GM23248 (cell line): Measurements from ENCODE around the gene MLNR. TPM values are rescaled to one million over a fixed set of nuclear protein-coding genes. Genes with fewer than 3 reads are reported as not detected.
A peak's percentile ranks its signal among the peaks of the same experiment; 100 is the strongest.

Experiments used
- DNase-seq: peaks from one replicate; pipeline ENCODE4 v3.0.0-alpha.2; 2015
- H2AFZ ChIP-seq: fragments of 200-600 bp; sonication (generic); 2 replicates; pipeline ENCODE4 v1.6.1; 2016; ENCODE audit warnings: antibody characterized with exemption
- H3F3A ChIP-seq: fragments of 200-600 bp; sonication (generic); 2 replicates; pipeline ENCODE4 v1.6.1; 2016; ENCODE audit warnings: mild to moderate bottlenecking, antibody characterized with exemption, mixed run types; ENCODE audit not compliant: insufficient read depth
- H3K27ac ChIP-seq: fragments of 200-600 bp; sonication (generic); 2 replicates; pipeline ENCODE4 v1.5.1; 2016; ENCODE audit warnings: mild to moderate bottlenecking
- H3K27me3 ChIP-seq: fragments of 200-600 bp; sonication (generic); replicated peaks from 2 replicates; pipeline ENCODE4 v1.6.1; 2016; ENCODE audit warnings: mild to moderate bottlenecking; ENCODE audit not compliant: insufficient read depth
- H3K36me3 ChIP-seq: fragments of 200-600 bp; sonication (generic); 2 replicates; pipeline ENCODE4 v1.6.1; 2016; ENCODE audit warnings: low read depth, mild to moderate bottlenecking
- H3K4me1 ChIP-seq: fragments of 200-600 bp; sonication (generic); 2 replicates; pipeline ENCODE4 v1.6.1; 2016; ENCODE audit warnings: mild to moderate bottlenecking; ENCODE audit not compliant: insufficient read depth
- H3K4me2 ChIP-seq: fragments of 200-600 bp; sonication (generic); one replicate; pipeline ENCODE4 v1.6.1; 2016; ENCODE audit warnings: mild to moderate bottlenecking; ENCODE audit not compliant: unreplicated experiment
- H3K4me3 ChIP-seq: fragments of 200-600 bp; sonication (generic); 2 replicates; pipeline ENCODE4 v1.5.1; 2016; ENCODE audit warnings: mild to moderate bottlenecking
- H3K79me2 ChIP-seq: fragments of 200-600 bp; sonication (generic); 2 replicates; pipeline ENCODE4 v1.6.1; 2016; ENCODE audit warnings: mild to moderate bottlenecking; ENCODE audit not compliant: insufficient read depth
- H3K9ac ChIP-seq: fragments of 200-600 bp; sonication (generic); 2 replicates; pipeline ENCODE4 v1.6.1; 2016; ENCODE audit warnings: mild to moderate bottlenecking
- H3K9me2 ChIP-seq: fragments of 200-600 bp; sonication (generic); 2 replicates; pipeline ENCODE4 v1.6.1; 2016; ENCODE audit warnings: mixed run types, mild to moderate bottlenecking, moderate library complexity; ENCODE audit not compliant: insufficient read depth
- H3K9me3 ChIP-seq: fragments of 200-600 bp; sonication (generic); one replicate; pipeline ENCODE4 v1.6.1; 2017; ENCODE audit warnings: low read depth
- H4K20me1 ChIP-seq: fragments of 200-600 bp; sonication (generic); 2 replicates; pipeline ENCODE4 v1.6.0; 2016; ENCODE audit not compliant: insufficient read depth
- EZH2 ChIP-seq: fragments of 200-600 bp; sonication (generic); IDR thresholded peaks from 2 replicates; pipeline ENCODE4 v1.6.1; 2018; ENCODE audit warnings: antibody characterized with exemption, mild to moderate bottlenecking; ENCODE audit not compliant: insufficient read depth, poor library complexity, severe bottlenecking
- EZH2phosphoT487 ChIP-seq: fragments of 200-600 bp; sonication (generic); IDR thresholded peaks from 2 replicates; pipeline ENCODE4 v1.6.1; 2018; ENCODE audit warnings: antibody characterized with exemption, moderate library complexity, mild to moderate bottlenecking, low read depth; ENCODE audit not compliant: insufficient read depth
- WGBS, 2 experiments: methylation state at CpG; one replicate each; pipeline ENCODE4 v1.1.6; 2015 to 2017; ENCODE audit warnings: low lambda C conversion rate in 2 of 2, low coverage in 1 of 2; ENCODE audit errors: missing lambda C conversion rate in 2 of 2; 5-methylcytosine and 5-hydroxymethylcytosine counted together
- in situ Hi-C: fragments of 300-500 bp; cut with MboI; formaldehyde crosslinking; loops from 2 replicates; pipeline ENCODE4 v1.15.0; 2020
- polyA plus RNA-seq: library from polyadenylated mRNA; unstranded; fragments of >200 nt; fragmentation: Nextera tagmentation; extraction: Ambion mirVana; gene quantifications from 2 replicates; pipeline ENCODE4 v1.2.1, GENCODE V29; 2016
- total RNA-seq: library from RNA; depleted of rRNA; stranded (reverse); fragments of >200 nt; shearing (Covaris generic); gene quantifications from 2 replicates; pipeline ENCODE4 v1.2.3, GENCODE V29; 2014

Gene MLNR
- total and polyA plus RNA-seq, 2 experiments from 2014 or later, result not detected

DNA sequence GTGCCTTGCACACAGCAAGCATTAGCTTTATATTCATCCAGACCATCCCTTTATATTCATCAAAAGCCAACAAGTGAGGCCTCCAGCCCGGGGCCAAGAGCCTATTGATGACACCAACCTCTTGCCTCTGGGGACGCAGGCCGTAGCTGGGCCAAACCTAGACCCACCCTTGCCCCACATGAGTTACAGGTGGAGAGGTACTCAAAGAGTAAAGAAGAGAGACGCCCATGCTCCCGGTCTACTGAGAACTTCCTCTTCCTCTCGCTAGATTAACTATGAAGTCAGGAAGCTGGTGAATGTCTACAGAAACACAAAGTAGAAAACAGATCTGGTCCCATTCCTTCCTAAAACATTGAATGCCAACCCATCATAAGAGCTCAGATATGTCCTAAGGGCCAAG is 3.8 kb upstream of the MLNR start:
- H3K4me1 ChIP-seq, result no peaks in the 10 kb centered on the region
- no peak overlapping the region for H2AFZ ChIP-seq
- 78 to 84% methylated on average over 6 of the region's 6 CpGs for WGBS, 2 experiments
- H3F3A ChIP-seq, result peaks cover 18% of the 10 kb centered on the region
- TF ChIP-seq EZH2phosphoT487 (no peak), EZH2 (no peak)
- peaks cover 41% of the 10 kb centered on the region for H3K27me3 ChIP-seq
- H3K9me2 ChIP-seq, result no peaks in the 10 kb centered on the region
- no peaks in the 10 kb centered on the region for H3K9me3 ChIP-seq
- H3K27ac ChIP-seq, result no peak overlapping the region
- H3K4me2 ChIP-seq, result no peak overlapping the region
- no peak overlapping the region for H3K4me3 ChIP-seq
- H4K20me1 ChIP-seq, result no peaks in the 10 kb centered on the region
- no peaks in the 10 kb centered on the region; the same call in 1 of the 2 replicates for H3K36me3 ChIP-seq
- H3K9ac ChIP-seq, result no peak overlapping the region
- in situ Hi-C loops, result no loop called here
- H3K79me2 ChIP-seq, result no peaks in the 10 kb centered on the region
- no peak for DNase-seq

DNA sequence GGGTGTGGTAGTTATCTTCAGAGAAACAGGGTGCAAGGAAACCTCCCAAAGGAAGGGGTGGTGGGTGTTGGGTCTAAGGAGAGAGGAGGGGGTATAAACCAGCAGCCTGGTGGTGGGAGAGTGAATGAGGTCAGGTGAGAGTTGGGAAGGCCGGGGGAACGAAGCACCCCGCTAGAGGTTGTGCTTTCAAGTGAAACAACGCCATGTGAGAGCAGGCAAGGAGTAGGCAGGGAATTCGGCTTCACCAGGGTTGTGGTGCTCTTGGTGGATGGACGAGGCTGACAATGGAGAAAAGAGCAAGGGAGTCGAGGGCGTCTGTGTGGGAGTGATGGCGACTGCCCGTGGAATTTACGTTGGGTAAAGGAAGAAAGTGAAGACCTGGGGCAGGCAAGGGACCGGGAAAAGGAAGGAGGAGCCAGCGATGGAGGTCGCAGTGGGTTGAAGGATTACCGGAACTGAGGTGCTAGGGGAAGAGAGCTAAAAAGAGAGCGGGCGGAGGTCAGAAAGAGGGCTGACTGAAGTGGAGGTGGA is 2.1 kb upstream of the MLNR start:
- 23 to 27% methylated on average over 17 of the region's 17 CpGs for WGBS, 2 experiments
- Histone ChIP-seq H2AFZ (peak overlapping the region; percentile 37; the same call in 1 of the 2 replicates), H3K9ac (no peak overlapping the region), H3K4me2 (no peak overlapping the region), H3K9me2 (no peaks in the 10 kb centered on the region), H3K4me3 (no peak overlapping the region), H3K4me1 (no peaks in the 10 kb centered on the region), H3K27ac (no peak overlapping the region), H3K36me3 (no peaks in the 10 kb centered on the region), H3K79me2 (no peaks in the 10 kb centered on the region), H3K27me3 (peaks cover 58% of the 10 kb centered on the region), H3F3A (peaks cover 16% of the 10 kb centered on the region), H4K20me1 (no peaks in the 10 kb centered on the region), H3K9me3 (no peaks in the 10 kb centered on the region)
- TF ChIP-seq EZH2phosphoT487 (no peak), EZH2 (no peak)
- DNase-seq, result no peak
- in situ Hi-C loops, result no loop called here

DNA sequence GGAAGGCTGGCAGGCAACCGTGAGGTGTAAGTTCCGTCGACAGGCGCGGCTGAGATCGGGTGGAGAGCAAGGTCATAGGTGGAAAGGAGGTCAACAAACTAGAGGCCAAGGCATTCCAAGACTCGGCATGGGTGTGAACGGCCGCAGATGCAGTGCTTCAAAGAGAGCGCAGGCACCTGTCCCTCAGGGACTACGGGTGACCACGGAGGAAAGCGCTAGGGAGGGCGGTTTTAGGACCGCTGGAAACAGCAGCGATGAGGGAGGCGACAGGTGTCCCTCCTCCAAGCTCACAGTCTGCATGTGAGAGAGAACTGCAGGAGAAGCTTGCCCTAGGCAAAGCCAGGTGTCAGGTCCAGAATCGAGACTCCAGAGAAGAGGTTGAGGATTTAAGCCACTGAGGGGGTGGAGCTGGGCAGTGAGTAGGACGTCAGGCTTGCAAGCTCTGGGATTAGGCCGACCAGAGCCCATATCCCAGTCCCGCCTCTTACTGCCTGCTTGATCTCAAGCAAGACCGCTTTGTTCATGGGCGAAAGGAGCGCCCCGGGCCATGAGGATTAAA is 1.6 kb upstream of the MLNR start:
- Histone ChIP-seq H3K27ac (no peak overlapping the region), H3K9ac (no peak overlapping the region), H3K4me2 (no peak overlapping the region), H3K9me2 (no peaks in the 10 kb centered on the region), H3K79me2 (no peaks in the 10 kb centered on the region), H3K9me3 (no peaks in the 10 kb centered on the region), H2AFZ (peak overlapping the region; percentile 37; the same call in 1 of the 2 replicates), H3K4me1 (no peaks in the 10 kb centered on the region), H4K20me1 (no peaks in the 10 kb centered on the region), H3F3A (peaks cover 10% of the 10 kb centered on the region), H3K36me3 (no peaks in the 10 kb centered on the region), H3K4me3 (no peak overlapping the region), H3K27me3 (peaks cover 63% of the 10 kb centered on the region)
- in situ Hi-C loops, result no loop called here
- WGBS, 2 experiments, result 14 to 18% methylated on average over 25 of the region's 25 CpGs
- TF ChIP-seq EZH2 (peak; percentile 64), EZH2phosphoT487 (no peak)
- peak; percentile 36 for DNase-seq

DNA sequence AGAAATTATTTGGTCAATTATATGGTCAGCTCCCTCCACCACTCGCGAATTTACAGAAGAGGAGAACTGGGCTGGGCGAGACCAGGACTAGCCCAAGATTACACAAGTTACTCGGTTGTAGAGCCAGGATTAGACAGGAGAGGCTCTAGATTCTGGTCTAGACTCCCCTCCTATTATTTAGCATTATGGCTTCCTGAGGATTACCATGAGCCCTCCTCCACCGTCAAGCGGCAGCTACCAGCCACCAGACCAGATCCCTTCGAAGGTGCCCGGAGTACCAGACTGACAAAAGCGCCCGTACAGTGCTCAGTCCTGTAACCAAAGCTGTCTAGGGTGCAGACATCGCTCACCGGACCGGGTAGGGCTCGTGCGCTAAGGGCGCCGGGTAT is 497 bp upstream of the MLNR start:
- no peaks in the 10 kb centered on the region for H3K9me2 ChIP-seq
- H3K27ac ChIP-seq, result no peak overlapping the region
- peak overlapping the region; percentile 52 for H3K4me3 ChIP-seq
- H3K4me1 ChIP-seq, result no peaks in the 10 kb centered on the region
- H3F3A ChIP-seq, result 0 out of 2 replicates have a peak, but pooled peaks cover 2% of the 10 kb centered on the region
- no peaks in the 10 kb centered on the region for H4K20me1 ChIP-seq
- H3K9me3 ChIP-seq, result no peaks in the 10 kb centered on the region
- no peak for DNase-seq
- no peak overlapping the region for H3K4me2 ChIP-seq
- H2AFZ ChIP-seq, result peak overlapping the region; percentile 56
- peaks cover 65% of the 10 kb centered on the region for H3K27me3 ChIP-seq
- in situ Hi-C loops, result no loop called here
- 8 to 14% methylated on average over 16 to 17 of the region's 17 CpGs for WGBS, 2 experiments
- H3K36me3 ChIP-seq, result no peaks in the 10 kb centered on the region
- H3K79me2 ChIP-seq, result no peaks in the 10 kb centered on the region
- peak; percentile 90 for TF ChIP-seq EZH2
- TF ChIP-seq EZH2phosphoT487, result 0 out of 2 replicates have a peak, but pooled peaks have one; percentile 46
- no peak overlapping the region for H3K9ac ChIP-seq
